ENCODE data around the gene TRIM61.

DNA sequence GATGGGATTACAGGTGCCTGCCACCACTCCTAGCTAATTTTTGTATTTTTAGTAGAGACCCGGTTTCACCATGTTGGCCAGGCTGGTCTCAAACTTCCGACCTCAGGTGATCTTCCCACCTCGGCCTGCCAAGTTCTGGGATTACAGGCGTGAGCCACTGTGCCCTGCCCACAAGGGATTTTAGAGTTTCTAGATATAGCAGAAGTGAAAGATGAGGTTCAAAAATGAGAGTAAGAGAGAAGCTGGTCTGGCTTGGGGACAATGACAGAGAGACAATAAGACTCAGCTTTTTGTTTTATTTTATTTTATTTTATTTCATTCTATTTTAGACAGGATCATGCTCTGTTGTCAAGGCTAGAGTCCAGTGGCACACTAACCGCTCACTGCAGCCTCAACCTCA is 30.6 kb downstream of the TRIM61 start:
- no peak for TF ChIP-seq POLR2AphosphoS5 (IDR thresholded peaks at IDR 0.05; ENCODE audit: low read depth, low read length)
- TF ChIP-seq POLR2A (IDR thresholded peaks at IDR 0.05; ENCODE audit: low read depth, low read length) = no peak
- no peak for TF ChIP-seq TAF1 (IDR thresholded peaks at IDR 0.05; ENCODE audit: low read depth, low read length)
- no peak for TF ChIP-seq PAX5 (IDR thresholded peaks at IDR 0.05; ENCODE audit: insufficient read depth, low read length, severe bottlenecking)
- peak; percentile 26; the same call in 1 of the 2 replicates for TF ChIP-seq SPI1 (IDR thresholded peaks at IDR 0.05; ENCODE audit: low read depth, low read length)
- TF ChIP-seq POU2F2 (IDR thresholded peaks at IDR 0.05; ENCODE audit: low read depth, low read length) = no peak

All from GM12891 (cell line).